NB4 (cell line): Measurements from ENCODE around the gene CIB2.

Experiments
- MYC ChIP-seq: IDR thresholded peaks from 2 replicates; pipeline ENCODE4 v1.6.1; 2011; ENCODE audit warnings: low read depth, low read length
- POLR2A ChIP-seq: IDR thresholded peaks from 2 replicates; pipeline ENCODE4 v1.6.1; 2011; ENCODE audit warnings: mild to moderate bottlenecking; ENCODE audit not compliant: insufficient read length; ENCODE audit errors: extremely low read depth
- TF ChIP-seq, protein P1 (sequence below): IDR thresholded peaks from one replicate; pipeline ENCODE4 v1.5.1; 2012; ENCODE audit warnings: low read depth, low read length
- TF ChIP-seq, protein P2 (sequence below): IDR thresholded peaks from 2 replicates; pipeline ENCODE4 v1.6.1; 2011; ENCODE audit warnings: low read depth, low read length

DNA sequence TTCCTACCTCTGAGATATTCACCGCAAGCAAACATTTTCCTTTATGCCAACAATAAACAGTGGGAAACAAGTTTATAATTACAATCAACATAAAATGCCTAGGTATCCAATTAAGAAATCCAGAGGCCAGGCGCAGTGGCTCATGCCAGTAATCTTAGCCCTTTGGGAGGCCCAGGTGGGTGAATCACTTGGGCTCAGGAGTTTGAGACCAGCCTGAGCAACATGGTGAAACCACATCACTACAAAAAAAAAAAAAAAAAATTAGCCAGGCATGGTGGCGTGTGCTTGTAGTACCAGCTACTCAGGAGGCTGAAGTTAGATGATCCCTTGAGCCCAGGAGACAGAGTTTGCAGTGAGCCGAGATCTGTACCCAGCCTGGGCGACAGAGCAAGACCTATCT lies 71.0 kb downstream of the CIB2 start:
- TF ChIP-seq, protein P1, sequence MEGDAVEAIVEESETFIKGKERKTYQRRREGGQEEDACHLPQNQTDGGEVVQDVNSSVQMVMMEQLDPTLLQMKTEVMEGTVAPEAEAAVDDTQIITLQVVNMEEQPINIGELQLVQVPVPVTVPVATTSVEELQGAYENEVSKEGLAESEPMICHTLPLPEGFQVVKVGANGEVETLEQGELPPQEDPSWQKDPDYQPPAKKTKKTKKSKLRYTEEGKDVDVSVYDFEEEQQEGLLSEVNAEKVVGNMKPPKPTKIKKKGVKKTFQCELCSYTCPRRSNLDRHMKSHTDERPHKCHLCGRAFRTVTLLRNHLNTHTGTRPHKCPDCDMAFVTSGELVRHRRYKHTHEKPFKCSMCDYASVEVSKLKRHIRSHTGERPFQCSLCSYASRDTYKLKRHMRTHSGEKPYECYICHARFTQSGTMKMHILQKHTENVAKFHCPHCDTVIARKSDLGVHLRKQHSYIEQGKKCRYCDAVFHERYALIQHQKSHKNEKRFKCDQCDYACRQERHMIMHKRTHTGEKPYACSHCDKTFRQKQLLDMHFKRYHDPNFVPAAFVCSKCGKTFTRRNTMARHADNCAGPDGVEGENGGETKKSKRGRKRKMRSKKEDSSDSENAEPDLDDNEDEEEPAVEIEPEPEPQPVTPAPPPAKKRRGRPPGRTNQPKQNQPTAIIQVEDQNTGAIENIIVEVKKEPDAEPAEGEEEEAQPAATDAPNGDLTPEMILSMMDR = no peak
- TF ChIP-seq POLR2A = no peak
- TF ChIP-seq, protein P2, sequence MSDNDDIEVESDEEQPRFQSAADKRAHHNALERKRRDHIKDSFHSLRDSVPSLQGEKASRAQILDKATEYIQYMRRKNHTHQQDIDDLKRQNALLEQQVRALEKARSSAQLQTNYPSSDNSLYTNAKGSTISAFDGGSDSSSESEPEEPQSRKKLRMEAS = no peak
- no peak for TF ChIP-seq MYC
